Nucleus accumbens (tissue), 56 donors: ENCODE measurements around the gene ORAI1.
"Not testable (repeated sequence)": the region's sequence is repeated elsewhere in the genome, so short reads cannot be mapped to it uniquely, and the experiment has no call there.

Experiments
- DNase-seq, 56 donors: peaks; one replicate each; lab custom pipeline; 2025; lab: John Stamatoyannopoulos, UW

The ORAI1 gene

GRCh38 chr12:121638298-121639202 lies 12.2 kb downstream of the ORAI1 start:
- no peak for DNase-seq

- DNase-seq, result no peak
Measured at GRCh38 chr12:121641343-121641630, 15.0 kb downstream of the ORAI1 start.

- DNase-seq, result no peak
Measured at GRCh38 chr12:121648458-121649028, 22.2 kb downstream of the ORAI1 start.

GRCh38 chr12:121649322-121649721 lies 23.0 kb downstream of the ORAI1 start:
- no peak for DNase-seq

GRCh38 chr12:121649819-121650353 lies 23.6 kb downstream of the ORAI1 start:
- DNase-seq, result no peak

GRCh38 chr12:121651320-121651719 lies 25.0 kb downstream of the ORAI1 start:
- no peak for DNase-seq

- no peak for DNase-seq
Measured at GRCh38 chr12:121652767-121653497, 26.6 kb downstream of the ORAI1 start.

- no peak for DNase-seq
Measured at GRCh38 chr12:121653999-121654398, 27.7 kb downstream of the ORAI1 start.

GRCh38 chr12:121656122-121656521 lies 29.8 kb downstream of the ORAI1 start:
- no peak for DNase-seq

GRCh38 chr12:121657305-121658008 lies 31.1 kb downstream of the ORAI1 start:
- no peak for DNase-seq

- DNase-seq, result not testable (repeated sequence)
Measured at GRCh38 chr12:121661353-121662105, 35.2 kb downstream of the ORAI1 start.

GRCh38 chr12:121663610-121663929 lies 37.2 kb downstream of the ORAI1 start:
- DNase-seq, result no peak

GRCh38 chr12:121666829-121667228 lies 40.5 kb downstream of the ORAI1 start:
- DNase-seq, result not testable (repeated sequence)

GRCh38 chr12:121668750-121669520 lies 42.6 kb downstream of the ORAI1 start:
- DNase-seq, result peak in 6 of 56 donors; percentile 4 to 38 (median 12)

GRCh38 chr12:121669521-121669900 lies 43.2 kb downstream of the ORAI1 start, which contains the start of gene MORN3:
Gene MORN3, minus strand, starts transcription at chr12:121669654. Its CDS starts 171 bp downstream, at chr12:121669483.
- DNase-seq, result no peak

- peak in 2 of 56 donors; percentile 7 for DNase-seq
Measured at GRCh38 chr12:121673013-121673511, 46.7 kb downstream of the ORAI1 start.

- DNase-seq, result no peak
Measured at GRCh38 chr12:121676190-121676589, 49.9 kb downstream of the ORAI1 start.

GRCh38 chr12:121678305-121678704 lies 52.0 kb downstream of the ORAI1 start:
- DNase-seq, result no peak
